GM12891 (cell line): ENCODE results near the gene ESYT2.

Source experiments
- POLR2A ChIP-seq: IDR thresholded peaks from 2 replicates; pipeline ENCODE4 v1.6.1; 2011; ENCODE audit warnings: low read depth, low read length, control low read depth
- POLR2AphosphoS5 ChIP-seq: IDR thresholded peaks from 2 replicates; pipeline ENCODE4 v1.6.1; 2011; ENCODE audit warnings: low read depth, low read length, control low read depth
- TAF1 ChIP-seq: IDR thresholded peaks from 2 replicates; pipeline ENCODE4 v1.6.1; 2011; ENCODE audit warnings: low read depth, low read length, control low read depth

- TF ChIP-seq POLR2AphosphoS5, result no peak
- TF ChIP-seq POLR2A, result no peak
- no peak for TF ChIP-seq TAF1
Measured at GRCh38 chr7:158791107-158791506, 38.2 kb downstream of the ESYT2 start.
